ENCODE data around the gene SSU72.
"Not testable (repeated sequence)": the region's sequence is repeated elsewhere in the genome, so short reads cannot be mapped to it uniquely, and the experiment has no call there.

SSU72 gene

GRCh38 chr1:1540090-1540817 is 34.4 kb downstream of the SSU72 start, which contains the start of gene TMEM240:
Gene TMEM240, minus strand, starts transcription at chr1:1540624. Its CDS starts 278 bp downstream, at chr1:1540346.
- peak; percentile 46 for DNase-seq

- DNase-seq, result no peak
Measured at GRCh38 chr1:1539310-1540089, 35.2 kb downstream of the SSU72 start.

- DNase-seq, result no peak
Measured at GRCh38 chr1:1538989-1539309, 35.7 kb downstream of the SSU72 start.

GRCh38 chr1:1538334-1538733 is 36.3 kb downstream of the SSU72 start:
- no peak for DNase-seq

DNA sequence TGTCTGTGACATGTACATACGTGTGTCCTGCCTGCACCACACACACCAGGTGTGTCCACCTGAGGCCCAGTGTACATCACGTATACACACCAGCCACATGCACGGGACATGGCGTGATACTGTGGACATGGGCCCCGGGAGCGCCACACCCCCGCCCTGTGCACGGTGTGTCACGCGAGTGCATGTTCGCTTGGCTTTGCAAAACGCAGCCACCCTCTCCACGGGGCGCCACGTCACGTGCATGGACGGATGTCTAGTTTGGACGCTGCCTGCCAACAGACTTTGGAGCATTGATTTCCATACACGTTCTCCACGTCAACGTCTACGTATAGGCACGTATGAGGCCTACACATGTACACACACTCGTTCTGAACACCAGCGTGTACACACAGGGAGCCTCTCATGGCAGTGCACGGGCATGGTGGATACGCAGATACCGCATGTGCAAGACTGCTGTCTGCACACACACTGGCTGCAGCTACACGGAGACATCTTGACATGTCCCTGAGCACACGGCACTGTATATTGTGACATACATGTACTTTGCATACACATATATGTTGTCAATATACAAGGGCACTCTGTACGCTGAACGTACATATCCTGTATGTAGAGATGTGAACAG is 36.9 kb downstream of the SSU72 start:
- DNase-seq, result no peak

DNA sequence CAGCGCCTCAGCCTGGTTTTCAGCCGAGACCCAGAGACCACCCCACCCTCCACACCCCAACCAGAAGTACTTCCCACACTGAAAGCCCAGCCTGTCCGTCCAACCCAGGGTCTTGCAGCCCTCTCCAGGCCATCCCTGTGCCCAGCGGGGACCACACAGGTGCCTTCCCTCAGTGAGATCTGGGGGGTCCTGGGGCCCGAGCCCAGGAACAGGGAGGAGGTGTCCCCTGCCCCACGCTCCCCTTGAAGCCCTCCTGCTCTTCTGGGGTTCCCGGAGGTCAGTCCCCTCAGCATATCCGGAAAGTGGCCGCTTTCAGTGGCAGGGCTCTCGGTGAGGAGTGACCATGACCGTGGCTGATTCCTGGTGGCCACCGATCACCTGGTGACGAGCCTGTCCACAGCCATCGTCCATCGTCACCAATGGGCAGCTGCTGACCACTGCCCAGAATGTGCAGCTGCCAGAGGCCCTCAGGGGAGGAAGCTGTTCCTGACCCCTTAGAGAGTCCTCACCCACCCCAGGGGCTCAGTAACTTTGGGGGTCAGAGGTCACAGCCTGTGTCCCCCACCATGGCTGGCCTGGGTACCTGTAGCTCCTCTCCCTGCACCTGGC is 37.6 kb downstream of the SSU72 start:
- DNase-seq, result no peak

- no peak for DNase-seq
Measured at GRCh38 chr1:1536019-1536937, 38.4 kb downstream of the SSU72 start.

- DNase-seq, result no peak
Measured at GRCh38 chr1:1535201-1536018, 39.3 kb downstream of the SSU72 start.

- no peak for DNase-seq
Measured at GRCh38 chr1:1534401-1535154, 40.1 kb downstream of the SSU72 start.

DNA sequence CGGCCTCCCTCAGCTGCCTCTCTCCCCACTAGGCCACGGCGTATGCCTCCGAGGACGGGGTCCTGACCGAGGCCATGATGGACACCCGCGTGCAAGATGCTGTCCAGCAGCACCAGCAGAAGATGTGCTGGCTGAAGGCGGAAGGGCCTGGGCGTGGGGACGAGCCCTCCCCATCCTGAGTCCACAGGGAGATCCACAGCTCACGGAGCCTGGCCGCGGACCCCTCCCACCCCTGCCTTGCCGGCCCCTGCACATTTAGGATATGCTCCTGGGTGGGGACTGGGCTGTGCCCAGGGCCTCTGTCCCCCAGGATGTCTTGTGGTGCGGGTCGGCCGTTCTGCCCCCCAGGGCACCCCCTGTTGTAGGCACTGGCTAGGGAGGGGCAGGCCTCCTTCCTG is 40.8 kb downstream of the SSU72 start:
- not testable (repeated sequence) for DNase-seq

DNA sequence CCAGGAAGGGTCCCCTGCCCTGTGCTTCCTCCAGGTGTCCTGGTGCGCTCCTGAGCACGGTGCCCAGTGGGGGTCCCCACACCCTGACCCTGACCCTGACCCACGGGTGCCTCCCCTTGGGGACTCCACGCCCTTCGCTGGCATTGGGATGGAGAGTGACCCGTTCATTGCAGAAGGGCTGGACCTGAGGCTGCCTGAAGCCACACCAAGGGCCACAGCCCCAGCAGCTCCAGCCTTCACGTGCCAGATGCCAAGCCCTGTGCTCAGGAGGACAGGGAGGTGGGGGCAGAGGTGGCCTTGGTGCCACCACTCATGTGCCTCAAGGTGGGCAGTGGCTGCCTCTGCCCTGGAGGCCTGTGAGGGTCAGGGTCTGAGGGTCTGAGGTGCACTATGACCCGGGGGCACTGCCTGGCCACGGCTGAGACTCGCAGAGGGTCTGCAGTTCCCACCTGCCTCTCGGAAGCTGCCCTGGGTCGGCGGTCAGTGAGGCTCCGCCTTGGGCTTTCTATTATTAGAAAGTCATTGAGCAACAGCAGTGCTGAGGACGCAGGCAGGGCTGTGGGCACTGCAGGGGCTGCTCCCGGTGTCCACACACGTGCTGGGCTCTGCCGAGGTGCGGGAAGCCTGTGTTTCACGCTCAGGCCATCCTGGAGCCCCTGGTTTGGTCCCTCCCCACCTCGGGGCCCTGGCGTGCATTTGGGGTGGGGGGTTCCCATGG is 41.3 kb downstream of the SSU72 start:
- not testable (repeated sequence) for DNase-seq

GRCh38 chr1:1531947-1532346 is 42.7 kb downstream of the SSU72 start:
- no peak for DNase-seq

DNA sequence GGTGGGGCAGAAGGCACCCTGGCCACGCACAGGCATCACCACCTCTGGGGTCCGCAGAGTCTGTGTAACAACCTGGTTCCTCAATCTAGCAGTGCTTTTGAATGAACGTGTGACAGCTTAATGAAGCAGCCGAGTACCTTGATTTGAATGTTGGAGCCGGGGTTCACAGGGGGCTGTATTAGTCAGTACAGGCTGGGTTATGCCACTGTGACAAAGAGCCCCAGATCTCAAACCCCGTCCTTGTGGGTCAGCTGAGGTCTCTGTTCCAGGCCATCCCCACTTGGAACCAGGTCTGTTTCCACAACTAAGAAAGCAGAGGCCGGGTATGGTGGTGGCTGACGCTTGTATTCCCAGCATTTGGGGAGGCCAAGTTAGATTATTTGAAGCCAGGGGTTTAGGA is 44.7 kb downstream of the SSU72 start:
- DNase-seq, result no peak

DNA sequence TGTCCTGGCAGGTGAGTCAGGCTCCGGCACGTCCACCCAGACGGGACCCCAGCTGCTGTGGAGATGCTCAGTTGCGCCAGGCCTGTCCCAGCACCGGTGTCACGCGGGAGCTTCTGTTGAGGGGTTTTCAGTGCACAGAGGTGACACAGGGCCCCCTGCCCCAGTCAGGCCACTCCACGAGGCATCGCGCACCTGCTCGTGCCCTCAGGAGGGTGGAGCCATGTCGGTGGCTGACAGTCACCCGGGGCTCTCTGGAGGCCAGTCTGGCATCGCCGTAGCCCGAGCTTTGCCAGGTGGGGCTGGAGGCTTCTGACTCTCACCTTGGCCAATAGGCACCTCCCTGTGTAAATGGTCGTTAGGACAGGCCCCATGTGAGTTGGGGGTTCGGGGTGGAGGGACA is 45.3 kb downstream of the SSU72 start:
- no peak for DNase-seq

GRCh38 chr1:1528301-1529267 is 46.1 kb downstream of the SSU72 start:
- DNase-seq, result no peak

DNA sequence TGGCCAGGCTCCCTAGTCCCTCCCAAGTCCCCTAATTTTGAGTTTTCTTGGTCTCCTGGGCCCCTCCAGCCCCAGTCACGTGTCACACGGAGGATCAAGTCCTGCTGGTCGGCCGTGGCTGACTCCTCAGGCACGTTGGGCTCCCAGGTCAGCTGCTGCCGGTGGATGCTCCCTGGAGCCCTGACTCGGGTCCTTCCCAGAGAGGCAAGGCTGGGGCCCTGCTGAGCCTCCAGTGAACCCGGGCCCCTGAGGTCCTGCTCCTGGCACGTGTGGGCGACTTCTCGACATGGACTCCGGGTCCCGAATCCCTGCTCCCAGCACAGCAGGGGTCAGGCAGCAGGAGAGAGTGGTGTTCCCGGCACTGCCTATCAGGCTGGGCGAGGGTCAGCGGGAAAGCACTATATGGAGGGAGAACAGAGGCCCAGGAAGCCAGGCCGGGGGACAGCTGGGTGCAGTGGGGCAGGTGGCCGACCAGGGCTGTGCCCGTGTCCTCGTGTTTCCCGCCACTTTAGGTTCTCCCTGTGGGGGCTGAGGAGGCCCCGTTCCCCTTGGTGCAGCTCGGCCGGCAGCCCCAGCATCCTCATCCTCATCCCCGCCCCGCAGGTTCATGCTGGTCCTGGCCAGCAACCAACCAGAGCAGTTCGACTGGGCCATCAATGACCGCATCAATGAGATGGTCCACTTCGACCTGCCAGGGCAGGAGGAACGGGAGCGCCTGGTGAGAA is 47.4 kb downstream of the SSU72 start:
- DNase-seq, result no peak

GRCh38 chr1:1526476-1526875 is 48.2 kb downstream of the SSU72 start:
- DNase-seq, result not testable (repeated sequence)

- DNase-seq, result not testable (repeated sequence)
Measured at GRCh38 chr1:1524750-1525383, 49.8 kb downstream of the SSU72 start.

Data from activated CD4-positive, alpha-beta T cell treated with anti-CD3 and anti-CD28 coated beads for 1 hour (primary cell).